Measurements from ENCODE around the gene CTNNB1. TPM values are rescaled to one million over a fixed set of nuclear protein-coding genes. Genes with fewer than 3 reads are reported as not detected.

Gene CTNNB1
- total and polyA plus RNA-seq, 2 experiments from 2014 or later = 89.4 to 566 TPM

GRCh38 chr3:41186297-41186696, 13.0 kb upstream of the CTNNB1 start (continued):
- TF ChIP-seq ZNF462 (CRISPR knock-in tag; IDR thresholded peaks at IDR 0.05) = no peak

GRCh38 chr3:41188306-41188705, 11.0 kb upstream of the CTNNB1 start:
- Histone ChIP-seq H3K4me1 (ENCODE audit: insufficient read depth) (no peaks in the 10 kb centered on the region), H3K36me3 (ENCODE audit: insufficient read depth) (no peaks in the 10 kb centered on the region), H3K27ac (ENCODE audit: low read depth) (no peak overlapping the region), H3K4me3 (no peak overlapping the region), H3F3A (replicated peaks; ENCODE audit: low read depth) (no peaks in the 10 kb centered on the region), H3K9me2 (ENCODE audit: insufficient read depth) (no peaks in the 10 kb centered on the region), H3K79me2 (replicated peaks; ENCODE audit: insufficient read depth) (no peaks in the 10 kb centered on the region), H3K4me2 (no peak overlapping the region), H4K20me1 (replicated peaks; ENCODE audit: insufficient read depth) (no peaks in the 10 kb centered on the region), H2AFZ (no peak overlapping the region), H3K27me3 (ENCODE audit: insufficient read depth) (no peaks in the 10 kb centered on the region)
- ATAC-seq (no peak), DNase-seq (ENCODE audit: low spot score) (no peak)
- Mint-ChIP-seq H3K36me3 (ENCODE audit: low read depth) (no peaks in the 10 kb centered on the region), H3K4me1 (peaks cover 9% of the 10 kb centered on the region; the same call in 2 of the 3 replicates), H3K9me3 (no peaks in the 10 kb centered on the region), H3K27ac (no peak overlapping the region), H3K27me3 (ENCODE audit: insufficient read depth, low read depth, poor library complexity) (peaks cover 8% of the 10 kb centered on the region), H3K4me3 (no peak overlapping the region)
- TF ChIP-seq POLR2AphosphoS5 (IDR thresholded peaks at IDR 0.05; ENCODE audit: low read depth) = no peak
- TF ChIP-seq EZH2phosphoT487 (IDR thresholded peaks at IDR 0.05; ENCODE audit: unreplicated experiment) = no peak
- no peak for TF ChIP-seq EZH2 (IDR thresholded peaks at IDR 0.05; ENCODE audit: low read depth, unreplicated experiment)
- no peak for TF ChIP-seq REST (IDR thresholded peaks at IDR 0.05; ENCODE audit: unreplicated experiment)
- no peak for TF ChIP-seq ZNF462 (CRISPR knock-in tag; IDR thresholded peaks at IDR 0.05)
- no peak for TF ChIP-seq ZNF331 (CRISPR knock-in tag; IDR thresholded peaks at IDR 0.05; ENCODE audit: low read depth)
